Activated T-cell treated with anti-CD3 and anti-CD28 coated beads, Interleukin-2, amount 50 U/mL, for 4 hours (primary cell): ENCODE measurements around the gene TECPR1. TPM values are rescaled to one million over a fixed set of nuclear protein-coding genes. Genes with fewer than 3 reads are reported as not detected.

Experiments used
- ATAC-seq, 2 donors: fragments of 200-7000 bp; cut with Tn5 transposase; one replicate each; pipeline ENCODE4 v1.10.0; 2021
- DNase-seq: peaks from one replicate; pipeline ENCODE4 v3.0.0-alpha.2; 2020
- H3K27me3 Mint-ChIP-seq: one replicate; pipeline ENCODE4 v1.8.0; 2021; ENCODE audit warnings: low read depth, mixed read lengths
- H3K36me3 Mint-ChIP-seq: one replicate; pipeline ENCODE4 v1.8.0; 2022; ENCODE audit warnings: mixed read lengths; ENCODE audit not compliant: insufficient read depth
- H3K4me1 Mint-ChIP-seq: one replicate; pipeline ENCODE4 v1.8.0; 2021; ENCODE audit warnings: low read depth, mixed read lengths
- H3K4me3 Mint-ChIP-seq: one replicate; pipeline ENCODE4 v1.8.0; 2021; ENCODE audit warnings: mild to moderate bottlenecking, moderate library complexity, mixed read lengths
- H3K9me3 Mint-ChIP-seq: one replicate; pipeline ENCODE4 v1.8.0; 2021; ENCODE audit warnings: mixed read lengths
- total RNA-seq, 3 donors: library from RNA; stranded (reverse); gene quantifications; one replicate each; pipeline ENCODE4 v1.2.1, GENCODE V29; 2021

TECPR1 gene
- total RNA-seq, 3 donors from 2014 or later, result 35.1 to 42.8 (median 36.1) TPM

DNA sequence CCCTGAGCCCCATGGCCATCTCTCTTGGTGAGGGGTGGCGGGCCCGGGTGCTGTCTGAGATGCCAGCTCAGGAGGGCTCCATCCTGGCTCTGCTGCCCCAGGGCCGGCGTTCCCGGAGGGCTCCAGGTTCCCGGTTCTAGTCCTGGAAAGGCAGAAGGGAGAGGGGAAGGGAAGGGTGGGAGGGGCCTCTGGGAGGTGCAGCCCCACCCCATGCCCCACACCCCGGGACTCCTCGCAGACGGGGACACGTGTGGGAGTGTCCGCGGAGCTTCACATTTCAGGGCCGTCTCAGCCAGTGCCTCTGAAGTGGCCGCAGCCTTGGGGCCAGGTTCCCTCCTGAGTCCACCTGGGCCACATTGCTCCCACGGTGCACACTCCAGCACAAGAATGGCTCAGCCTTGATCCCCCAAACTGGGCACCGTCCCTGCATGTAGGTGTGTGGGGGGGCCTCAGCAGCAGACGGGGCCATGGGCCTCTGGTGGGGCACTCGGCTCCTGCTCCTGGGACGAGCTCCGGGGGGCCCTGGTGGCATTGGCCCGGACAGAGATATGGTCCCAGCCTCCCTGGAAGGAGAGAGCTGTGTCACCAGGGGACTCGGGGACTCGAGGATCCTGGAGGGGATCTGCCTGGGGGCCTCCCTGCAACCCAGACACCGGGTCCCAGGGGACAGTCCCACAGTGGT lies 35.0 kb downstream of the TECPR1 start:
- H3K27me3 Mint-ChIP-seq, result no peaks in the 10 kb centered on the region
- H3K9me3 Mint-ChIP-seq, result no peaks in the 10 kb centered on the region
- DNase-seq, result no peak
- ATAC-seq, result no peak
- peaks cover 4% of the 10 kb centered on the region for H3K36me3 Mint-ChIP-seq
- peaks cover 15% of the 10 kb centered on the region for H3K4me1 Mint-ChIP-seq
- H3K4me3 Mint-ChIP-seq, result no peak overlapping the region

DNA sequence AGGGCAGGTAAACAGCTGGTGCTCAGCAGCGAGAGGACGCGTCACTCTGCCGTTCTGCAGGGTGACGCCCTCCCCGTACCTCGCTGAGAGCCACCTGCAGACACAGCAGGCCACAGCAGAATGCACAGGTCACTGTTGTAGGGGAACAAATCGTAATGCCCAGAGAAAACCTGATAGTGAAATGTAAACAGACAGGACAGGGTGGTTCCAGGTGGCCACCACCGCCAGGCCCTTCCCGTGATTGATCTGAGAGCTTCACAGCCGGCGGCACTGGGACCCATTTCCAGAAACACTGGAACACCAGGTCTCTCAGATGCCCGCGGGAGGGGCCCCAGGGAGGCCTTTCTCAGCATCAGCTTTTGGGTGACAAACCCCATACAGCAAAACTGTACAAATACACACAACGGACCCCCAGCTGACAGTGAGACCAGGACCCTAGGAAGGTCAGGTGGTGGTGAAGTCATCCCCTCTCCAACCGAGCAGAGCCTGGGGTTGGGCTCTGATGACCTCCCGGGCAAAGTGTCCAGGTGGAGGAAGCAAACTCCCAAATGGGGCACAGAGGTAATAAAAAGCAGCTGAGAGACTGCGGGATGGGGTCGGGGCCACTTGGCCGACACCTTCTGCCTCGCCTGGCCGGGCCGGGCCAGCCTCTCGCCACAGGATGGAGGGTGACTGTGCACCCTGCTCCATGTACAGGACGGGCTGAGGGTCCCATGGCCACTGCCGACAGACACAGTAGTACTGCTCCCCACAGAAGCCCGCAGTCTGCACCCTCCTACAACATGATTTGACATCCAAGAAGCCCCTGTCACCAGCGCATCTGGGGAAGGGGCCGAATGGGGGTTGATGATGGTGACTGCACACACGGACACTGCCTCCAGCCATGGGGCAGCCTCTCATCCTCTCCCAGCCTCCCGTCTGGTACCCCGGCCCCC lies 36.2 kb downstream of the TECPR1 start:
- ATAC-seq (no peak), DNase-seq (no peak)
- Mint-ChIP-seq H3K27me3 (no peaks in the 10 kb centered on the region), H3K4me3 (no peak overlapping the region), H3K9me3 (no peaks in the 10 kb centered on the region), H3K36me3 (peaks cover 4% of the 10 kb centered on the region), H3K4me1 (peaks cover 19% of the 10 kb centered on the region)

DNA sequence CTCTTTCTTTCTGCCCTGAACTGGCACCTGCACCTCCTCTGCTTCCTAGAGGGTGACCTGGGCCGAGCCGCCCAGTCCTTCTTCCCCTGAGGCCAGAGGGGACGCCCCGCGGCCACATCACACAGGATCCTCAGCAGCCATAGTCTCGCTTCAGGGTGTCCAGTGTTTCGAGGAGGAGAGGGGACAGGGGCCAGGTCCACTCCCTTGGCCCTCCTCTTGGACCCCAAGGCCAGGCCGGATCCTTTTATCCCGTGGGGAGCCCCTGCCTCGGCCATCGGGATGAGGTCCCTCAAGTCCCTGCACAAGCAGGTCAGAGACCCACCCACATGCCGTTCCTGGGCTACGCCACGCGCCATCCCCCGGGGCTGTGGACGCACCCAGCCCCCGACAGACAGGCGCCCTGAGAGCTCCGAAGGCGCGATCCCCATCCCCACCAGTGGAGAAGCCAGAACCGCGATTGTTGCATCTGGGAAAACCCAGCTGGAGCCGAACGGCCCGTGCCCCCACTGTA lies 37.2 kb downstream of the TECPR1 start:
- ATAC-seq (no peak), DNase-seq (no peak)
- Mint-ChIP-seq H3K4me3 (no peak overlapping the region), H3K27me3 (no peaks in the 10 kb centered on the region), H3K4me1 (peaks cover 19% of the 10 kb centered on the region), H3K9me3 (no peaks in the 10 kb centered on the region), H3K36me3 (peaks cover 4% of the 10 kb centered on the region)

DNA sequence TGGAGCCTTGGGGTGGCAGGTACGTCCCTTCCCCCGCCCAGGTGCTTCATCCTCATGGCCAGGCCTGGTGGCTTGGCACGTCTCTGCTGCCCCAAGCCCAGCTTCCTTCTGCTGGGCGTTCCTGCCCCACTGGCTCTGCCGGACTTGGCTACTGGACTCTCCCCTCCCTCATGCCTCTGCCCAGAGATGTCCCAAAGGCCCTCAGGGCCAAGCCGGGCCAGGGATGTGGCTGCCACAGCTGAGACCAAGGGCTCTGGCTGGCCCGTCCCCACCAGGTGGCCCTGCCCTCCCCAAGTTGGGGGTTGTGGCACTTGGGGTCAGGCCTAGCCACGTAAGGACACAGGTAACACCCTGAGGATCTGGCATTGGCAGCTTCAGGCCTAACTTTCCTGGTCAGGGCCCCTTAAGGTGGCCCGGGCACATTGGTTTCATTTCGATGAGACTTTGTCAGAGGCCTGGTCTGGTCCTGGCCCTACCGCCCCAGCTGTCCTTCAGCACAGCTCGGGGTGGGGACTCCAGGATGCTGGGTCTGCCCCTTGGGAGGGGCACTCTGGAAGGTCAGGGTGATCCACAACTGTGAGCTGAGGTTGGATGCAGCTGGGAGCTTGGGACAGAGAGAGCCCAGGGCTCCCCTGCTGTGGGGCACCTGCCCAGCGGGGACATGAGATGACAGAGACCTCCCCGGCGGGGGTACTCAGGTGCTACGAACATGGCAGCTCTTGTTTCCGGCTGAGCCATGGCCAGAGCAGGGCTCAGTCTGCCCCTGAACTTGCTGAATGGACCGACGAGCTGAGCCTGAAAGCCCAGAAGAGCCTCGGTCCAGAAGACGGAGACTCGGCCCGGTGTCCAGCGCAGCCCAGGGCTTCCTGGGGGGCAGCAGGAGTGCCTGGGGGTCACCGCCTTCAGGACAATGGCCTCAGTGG lies 37.9 kb downstream of the TECPR1 start:
- H3K4me1 Mint-ChIP-seq, result peaks cover 14% of the 10 kb centered on the region
- H3K27me3 Mint-ChIP-seq, result no peaks in the 10 kb centered on the region
- H3K36me3 Mint-ChIP-seq, result peaks cover 4% of the 10 kb centered on the region
- DNase-seq (no peak), ATAC-seq (no peak)
- no peak overlapping the region for H3K4me3 Mint-ChIP-seq
- H3K9me3 Mint-ChIP-seq, result no peaks in the 10 kb centered on the region

DNA sequence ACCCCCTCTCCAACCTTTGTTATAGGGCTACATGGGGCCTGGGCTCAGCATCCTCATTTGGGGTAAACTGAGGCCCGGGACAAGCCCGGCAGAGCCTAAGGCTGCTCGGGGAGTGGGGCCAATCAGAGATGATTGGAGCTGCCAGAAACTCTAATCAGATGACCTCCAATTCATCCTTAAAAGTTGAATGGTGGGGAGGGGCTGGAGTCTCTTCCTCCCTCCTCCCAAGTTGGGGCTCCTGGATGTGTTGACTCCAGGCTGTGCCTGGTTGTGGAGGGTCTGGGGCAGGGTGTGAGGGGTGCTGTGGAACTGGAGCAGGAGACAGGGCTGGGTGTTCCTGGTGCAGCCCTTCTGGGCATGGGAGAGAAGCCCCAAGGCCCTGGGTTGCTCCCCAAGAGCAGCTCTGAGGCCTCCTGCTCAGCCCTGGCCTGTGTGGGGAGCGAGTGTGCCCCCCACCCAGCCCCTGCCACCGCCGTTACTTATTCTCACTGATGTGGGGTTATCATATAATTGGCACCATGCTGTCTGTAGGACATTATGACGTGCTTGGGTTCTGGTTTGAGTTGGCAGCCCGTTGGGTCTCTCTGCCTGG lies 38.6 kb downstream of the TECPR1 start:
- Mint-ChIP-seq H3K4me3 (no peak overlapping the region), H3K27me3 (no peaks in the 10 kb centered on the region), H3K9me3 (no peaks in the 10 kb centered on the region), H3K36me3 (no peaks in the 10 kb centered on the region), H3K4me1 (peaks cover 6% of the 10 kb centered on the region)
- no peak for ATAC-seq
- no peak for DNase-seq

DNA sequence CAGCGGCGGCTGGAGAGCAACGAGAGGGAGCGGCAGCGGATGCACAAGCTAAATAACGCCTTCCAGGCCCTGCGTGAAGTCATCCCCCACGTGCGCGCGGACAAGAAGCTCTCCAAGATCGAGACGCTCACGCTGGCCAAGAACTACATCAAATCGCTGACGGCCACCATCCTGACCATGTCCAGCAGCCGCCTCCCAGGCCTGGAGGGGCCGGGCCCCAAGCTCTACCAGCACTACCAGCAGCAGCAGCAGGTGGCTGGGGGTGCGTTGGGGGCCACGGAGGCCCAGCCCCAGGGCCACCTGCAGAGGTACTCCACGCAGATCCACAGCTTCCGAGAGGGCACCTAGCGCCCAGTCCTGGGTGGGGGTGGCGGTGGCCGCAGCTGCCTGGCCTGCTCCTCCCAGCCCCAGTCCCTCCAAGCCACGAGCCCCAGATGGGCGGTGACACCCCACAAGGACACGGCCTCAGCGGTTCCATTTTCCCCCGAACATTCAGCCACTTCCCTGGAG lies 39.4 kb downstream of the TECPR1 start:
- DNase-seq, result no peak
- Mint-ChIP-seq H3K36me3 (peaks cover 2% of the 10 kb centered on the region), H3K27me3 (no peaks in the 10 kb centered on the region), H3K4me3 (no peak overlapping the region), H3K4me1 (peaks cover 4% of the 10 kb centered on the region), H3K9me3 (no peaks in the 10 kb centered on the region)
- no peak for ATAC-seq

DNA sequence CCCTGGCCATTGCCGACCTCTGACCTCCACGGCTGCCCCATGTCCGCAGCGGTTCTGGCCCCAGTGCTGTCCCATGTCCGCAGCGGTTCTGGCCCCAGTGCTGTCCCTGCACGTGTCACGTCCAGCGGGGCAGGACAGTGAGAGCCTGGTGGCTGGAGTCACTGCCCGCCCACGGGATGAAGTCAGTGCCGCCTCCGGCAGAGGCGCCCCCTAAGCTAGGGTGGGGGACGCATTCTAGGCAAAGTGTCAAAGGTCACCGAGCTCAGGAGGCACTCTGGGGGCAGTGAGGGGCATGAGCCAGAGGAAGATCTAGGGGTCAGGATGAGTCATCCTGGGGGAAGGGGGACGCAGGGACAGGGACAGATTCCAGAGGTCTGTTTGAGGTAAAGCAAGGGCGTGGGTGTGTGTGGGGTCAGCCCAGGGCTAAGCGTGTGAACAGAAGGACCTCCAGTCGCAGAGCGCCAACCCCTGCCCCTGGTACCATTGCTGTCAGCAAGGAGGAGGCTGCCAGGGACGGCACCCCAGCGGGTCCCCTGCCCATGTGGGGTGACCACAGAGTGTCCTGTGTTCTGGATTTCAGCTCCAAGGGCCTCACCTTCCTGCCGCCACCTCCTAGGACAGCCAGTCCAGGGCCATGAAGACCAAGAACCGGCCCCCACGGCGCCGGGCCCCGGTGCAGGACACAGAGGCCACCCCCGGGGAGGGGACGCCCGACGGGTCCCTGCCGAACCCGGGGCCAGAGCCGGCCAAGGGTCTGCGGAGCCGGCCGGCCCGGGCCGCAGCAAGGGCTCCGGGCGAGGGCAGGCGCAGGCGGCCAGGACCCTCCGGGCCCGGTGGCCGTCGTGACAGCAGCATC lies 40.1 kb downstream of the TECPR1 start:
- DNase-seq (no peak), ATAC-seq (no peak)
- no peaks in the 10 kb centered on the region for H3K27me3 Mint-ChIP-seq
- H3K36me3 Mint-ChIP-seq, result peaks cover 8% of the 10 kb centered on the region
- H3K4me3 Mint-ChIP-seq, result peak overlapping the region; percentile 63
- H3K4me1 Mint-ChIP-seq, result peaks cover 4% of the 10 kb centered on the region
- H3K9me3 Mint-ChIP-seq, result no peaks in the 10 kb centered on the region

DNA sequence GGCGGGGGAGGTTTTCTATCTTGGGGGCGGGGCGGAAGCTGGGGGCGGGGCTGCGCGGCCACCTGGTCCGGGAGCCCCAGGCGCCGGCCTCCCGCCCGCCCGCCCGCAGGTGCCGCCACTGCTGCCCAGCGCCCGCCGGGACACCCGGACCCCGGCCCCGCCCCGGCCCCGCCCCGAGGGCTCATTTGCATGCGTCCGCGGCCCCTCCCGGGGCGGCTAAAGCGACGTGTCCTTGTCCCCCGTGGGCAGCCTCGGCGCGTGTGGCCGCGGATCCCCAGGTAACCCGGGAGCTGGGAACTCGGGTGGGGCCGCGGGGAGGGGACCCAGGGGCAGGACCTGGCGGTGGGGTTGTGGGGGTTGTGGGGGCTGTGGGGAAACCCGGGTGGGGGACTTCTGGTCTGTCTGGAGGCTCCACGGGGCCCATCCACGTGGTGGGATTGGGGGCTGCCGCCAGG lies 40.8 kb downstream of the TECPR1 start, which contains the start of gene BHLHA15:
Gene BHLHA15, plus strand, starts transcription at position 219 of the 455 bp plus-strand sequence. CDS start 871 bp downstream, outside the sequence.
- Mint-ChIP-seq H3K4me1 (peaks cover 4% of the 10 kb centered on the region), H3K4me3 (peak within 1 kb of the TSS; percentile 63), H3K27me3 (no peaks in the 10 kb centered on the region), H3K9me3 (no peaks in the 10 kb centered on the region), H3K36me3 (peaks cover 12% of the 10 kb centered on the region)
- no peak for DNase-seq
- peak; percentile 52 to 58 for ATAC-seq

DNA sequence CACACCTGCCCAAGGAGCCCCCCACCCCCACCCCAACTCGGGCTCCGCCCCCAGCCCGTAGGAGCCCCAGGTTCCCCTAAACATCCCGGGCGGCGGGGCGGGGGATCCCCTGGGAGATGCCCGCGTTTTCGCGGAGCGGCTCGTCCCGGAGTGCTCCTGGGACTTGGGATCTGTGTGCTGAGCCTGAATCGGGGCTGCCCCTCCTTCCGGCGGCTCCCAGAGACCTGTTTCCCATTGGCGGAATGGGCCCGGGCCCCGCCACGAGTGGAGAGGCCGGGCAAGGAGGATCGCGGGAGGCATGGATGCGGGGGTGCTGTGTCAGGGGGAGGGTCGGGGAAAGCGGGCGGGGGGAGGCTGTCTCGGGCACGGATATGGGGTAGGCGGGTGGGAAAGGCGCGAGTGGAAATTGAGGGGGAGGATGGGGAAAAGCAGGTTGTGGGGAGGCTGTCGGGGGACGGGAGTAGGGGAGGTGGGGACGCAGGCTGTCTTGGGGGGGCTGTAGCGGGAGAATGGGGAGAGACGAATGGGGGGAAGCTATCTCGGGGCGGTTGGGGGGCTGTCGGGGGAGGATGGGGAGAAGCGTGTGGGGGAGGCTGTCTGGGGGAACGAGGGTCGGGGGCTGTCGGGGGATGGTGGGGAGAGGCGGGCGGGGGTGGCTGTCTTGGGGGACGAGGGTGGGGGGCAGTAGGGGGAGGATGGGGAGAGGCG lies 41.4 kb downstream of the TECPR1 start:
- Mint-ChIP-seq H3K36me3 (peaks cover 17% of the 10 kb centered on the region), H3K4me3 (no peak overlapping the region), H3K4me1 (peaks cover 4% of the 10 kb centered on the region), H3K9me3 (no peaks in the 10 kb centered on the region), H3K27me3 (no peaks in the 10 kb centered on the region)
- ATAC-seq, result no peak
- no peak for DNase-seq

DNA sequence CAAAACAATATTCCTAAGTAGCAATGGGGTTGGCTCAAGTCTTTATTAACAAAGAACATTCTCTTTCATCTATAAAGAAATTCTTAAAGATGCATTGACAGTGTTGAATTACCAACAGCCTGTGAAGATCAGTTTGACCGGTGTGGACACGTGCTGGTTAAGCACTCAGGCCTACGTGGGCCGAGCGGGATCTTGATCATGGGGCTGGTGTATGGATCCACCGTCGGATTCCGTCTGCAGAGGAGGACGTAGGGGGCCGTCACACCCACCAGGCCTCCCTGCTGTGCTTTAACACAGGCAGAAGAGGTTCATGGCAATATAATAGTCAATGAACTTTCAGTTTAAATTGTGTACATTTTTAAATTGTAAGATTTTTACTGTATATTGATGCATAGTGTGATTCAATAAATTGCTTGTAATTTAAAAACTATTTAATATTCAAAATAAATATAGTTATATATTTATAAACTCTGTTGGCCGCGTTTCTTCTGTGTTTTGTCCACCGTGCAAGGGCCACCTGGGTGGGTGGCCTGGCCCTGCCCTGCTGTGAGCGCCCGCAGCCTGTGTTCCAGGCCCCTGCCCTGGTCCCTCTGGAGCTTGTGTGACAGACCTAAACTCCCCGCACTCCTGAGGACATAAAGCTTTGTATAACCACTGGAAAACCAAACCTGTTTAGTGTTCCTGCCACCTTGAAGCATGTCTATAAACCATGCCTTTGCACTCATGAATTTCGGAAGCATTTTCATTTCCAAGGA lies 42.7 kb downstream of the TECPR1 start:
- Mint-ChIP-seq H3K9me3 (no peaks in the 10 kb centered on the region), H3K4me3 (peak overlapping the region; percentile 58), H3K4me1 (peaks cover 8% of the 10 kb centered on the region), H3K36me3 (peaks cover 17% of the 10 kb centered on the region), H3K27me3 (no peaks in the 10 kb centered on the region)
- ATAC-seq, result no peak
- no peak for DNase-seq

DNA sequence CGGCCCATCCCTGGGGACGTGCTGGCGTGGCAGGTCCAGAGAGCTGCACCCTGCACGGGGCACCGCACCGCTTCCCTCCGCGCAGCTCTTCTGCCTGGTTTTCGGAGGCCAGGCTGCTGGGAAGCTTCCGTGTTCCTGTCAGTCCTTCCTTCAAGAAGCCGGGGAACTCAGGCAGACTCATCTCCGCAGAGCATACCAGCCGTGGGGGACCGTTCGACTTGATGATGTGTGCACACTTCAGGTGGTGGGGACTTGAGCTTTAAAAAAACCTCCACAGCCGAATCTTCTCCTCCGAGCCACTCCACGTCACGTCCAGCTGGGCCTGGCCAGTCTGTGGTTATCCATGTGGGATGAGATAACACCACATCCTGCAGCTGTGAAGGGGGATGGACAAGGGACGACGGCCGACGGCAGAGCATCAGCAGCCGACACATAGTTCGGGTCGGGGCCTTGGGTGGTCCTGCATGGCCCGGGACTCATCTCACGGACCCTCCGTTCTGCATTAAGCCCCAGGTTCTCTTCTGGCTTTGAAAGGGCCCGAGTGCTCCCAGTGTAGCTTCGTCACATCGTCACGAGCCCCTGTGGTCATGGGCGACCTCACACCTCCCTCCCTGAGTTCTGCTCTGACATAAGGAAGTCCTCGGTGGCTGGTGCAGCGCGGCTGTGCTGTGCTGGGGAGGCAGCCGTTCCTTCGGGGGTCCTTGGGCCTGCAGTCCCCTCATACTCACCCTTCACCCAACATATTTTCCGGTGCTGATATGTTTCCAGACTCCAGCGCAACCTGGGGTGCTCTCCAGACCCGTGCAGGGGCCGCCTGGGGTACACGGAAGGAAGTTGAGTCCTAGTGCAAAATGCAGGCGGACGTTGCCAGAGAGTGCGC lies 45.3 kb downstream of the TECPR1 start:
- no peaks in the 10 kb centered on the region for H3K9me3 Mint-ChIP-seq
- DNase-seq, result no peak
- H3K27me3 Mint-ChIP-seq, result no peaks in the 10 kb centered on the region
- no peak overlapping the region for H3K4me3 Mint-ChIP-seq
- no peak for ATAC-seq
- peaks cover 17% of the 10 kb centered on the region for H3K36me3 Mint-ChIP-seq
- peaks cover 30% of the 10 kb centered on the region for H3K4me1 Mint-ChIP-seq
